Psoas muscle (tissue), 8 donors: ENCODE data around the gene HELLS. TPM values are rescaled to one million over a fixed set of nuclear protein-coding genes. Genes with fewer than 3 reads are reported as not detected.

ENCODE experiments used
- ATAC-seq, 4 donors: fragments of 200-7000 bp; cut with Tn5 transposase; one replicate each; pipeline ENCODE4 v1.9.1; 2020; ENCODE audit warnings: moderate library complexity in 3 of 4, mild to moderate bottlenecking in 2 of 4
- DNase-seq, 2 donors: peaks; one replicate each; pipeline ENCODE4 v3.0.0-alpha.2; 2020
- H3K27ac ChIP-seq: fragments of 200-600 bp; one replicate; pipeline ENCODE4 v1.8.0; 2022
- H3K27me3 ChIP-seq, 3 donors: fragments of 200-600 bp in 1 of 3; one replicate each; pipeline versions ENCODE4 v1.6.1 to v1.8.0; 2013 to 2022; ENCODE audit warnings: low read length in 2 of 3, mild to moderate bottlenecking in 2 of 3, moderate library complexity in 1 of 3; ENCODE audit not compliant: insufficient read depth in 3 of 3
- H3K36me3 ChIP-seq, 2 donors: fragments of 200-600 bp in 1 of 2; one replicate each; pipeline versions ENCODE4 v1.6.1 to v1.8.0; 2013 to 2022; ENCODE audit warnings: low read depth in 1 of 2, mild to moderate bottlenecking in 1 of 2, moderate library complexity in 1 of 2; ENCODE audit not compliant: insufficient read depth in 1 of 2
- H3K4me1 ChIP-seq: fragments of 200-600 bp; one replicate; pipeline ENCODE4 v1.8.0; 2022
- H3K4me3 ChIP-seq: fragments of 200-600 bp; one replicate; pipeline ENCODE4 v1.8.0; 2022; ENCODE audit warnings: mild to moderate bottlenecking
- H3K9me3 ChIP-seq: fragments of 200-600 bp; one replicate; pipeline ENCODE4 v1.8.0; 2022
- WGBS, 3 donors: extraction: QIAGEN DNeasy Blood & Tissue Kit; methylation state at CpG; one replicate each; pipeline versions ENCODE4 v1.1.6 to v1.1.7; 2013; 5-methylcytosine and 5-hydroxymethylcytosine counted together
- intact Hi-C, 2 donors: fragments of 100-400 bp; cut with DNase I; formaldehyde crosslinking; loops; one replicate each; pipeline versions ENCODE4 v1.11.0 to v1.14.2; 2022
- polyA plus RNA-seq, 3 donors: library from polyadenylated mRNA; stranded (reverse); fragments of 200-250 nt; gene quantifications; one replicate each; pipeline ENCODE4 v1.2.3, GENCODE V29; 2013
- total RNA-seq, 4 donors: library from RNA; stranded (reverse); fragmentation: NEBNext Ultra II Directional in 2 of 4; extraction: Animal tissue kit (Norgen Biotek cat#: 25700) in 2 of 4; gene quantifications; one replicate each; pipeline versions ENCODE4 v1.2.1 to v1.2.4, GENCODE V29; 2021 to 2023
- TF ChIP-seq, protein P1 (sequence below): fragments of 200-600 bp; IDR thresholded peaks from one replicate; pipeline ENCODE4 v1.8.0; 2022; ENCODE audit warnings: antibody characterized with exemption
- donor health status: healthy with polysubstance abuse.
- donor health status: DM: no; HTN: no; CAD: no; lungs with moderate emphysema.
- donor health status: Bipolar disorder and iron deficiency.
- donor health status: healthy.
- donor health status: DM: yes; HTN: yes; CAD: no.
- donor health status: DM: no; HTN: no; CAD: no.
- donor health status: DM: no; HTN: no; CAD: no.
- donor health status: DM: yes; HTN: yes; CAD: no.

The HELLS gene
- total and polyA plus RNA-seq, 7 donors = 0.06 to 0.69 (median 0.37) TPM

DNA sequence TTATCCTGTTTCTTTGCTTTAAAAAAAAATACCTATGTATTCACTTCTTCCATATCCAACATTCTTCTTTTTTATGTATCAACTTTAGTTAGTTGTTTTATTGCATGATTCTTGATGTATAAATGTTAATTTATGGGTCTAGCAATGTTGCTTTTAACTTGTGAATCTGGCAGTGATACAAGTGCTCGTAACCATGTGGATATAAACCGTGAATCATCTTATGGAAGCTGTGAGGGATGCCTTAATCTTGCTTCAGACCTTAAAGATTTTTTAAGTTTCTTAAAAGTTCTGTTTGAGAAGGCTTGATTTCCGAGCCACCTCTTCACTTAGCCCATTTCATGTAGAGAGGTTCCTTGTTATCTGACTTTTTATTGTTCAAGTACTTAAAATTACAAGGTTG, 25.9 kb downstream of the HELLS start:
- Histone ChIP-seq H3K4me1 (no peaks in the 10 kb centered on the region), H3K36me3 (no peaks in the 10 kb centered on the region), H3K27me3 (no peaks in the 10 kb centered on the region), H3K27ac (no peak overlapping the region), H3K9me3 (no peaks in the 10 kb centered on the region), H3K4me3 (no peak overlapping the region)
- no peak for DNase-seq
- TF ChIP-seq, protein P1, sequence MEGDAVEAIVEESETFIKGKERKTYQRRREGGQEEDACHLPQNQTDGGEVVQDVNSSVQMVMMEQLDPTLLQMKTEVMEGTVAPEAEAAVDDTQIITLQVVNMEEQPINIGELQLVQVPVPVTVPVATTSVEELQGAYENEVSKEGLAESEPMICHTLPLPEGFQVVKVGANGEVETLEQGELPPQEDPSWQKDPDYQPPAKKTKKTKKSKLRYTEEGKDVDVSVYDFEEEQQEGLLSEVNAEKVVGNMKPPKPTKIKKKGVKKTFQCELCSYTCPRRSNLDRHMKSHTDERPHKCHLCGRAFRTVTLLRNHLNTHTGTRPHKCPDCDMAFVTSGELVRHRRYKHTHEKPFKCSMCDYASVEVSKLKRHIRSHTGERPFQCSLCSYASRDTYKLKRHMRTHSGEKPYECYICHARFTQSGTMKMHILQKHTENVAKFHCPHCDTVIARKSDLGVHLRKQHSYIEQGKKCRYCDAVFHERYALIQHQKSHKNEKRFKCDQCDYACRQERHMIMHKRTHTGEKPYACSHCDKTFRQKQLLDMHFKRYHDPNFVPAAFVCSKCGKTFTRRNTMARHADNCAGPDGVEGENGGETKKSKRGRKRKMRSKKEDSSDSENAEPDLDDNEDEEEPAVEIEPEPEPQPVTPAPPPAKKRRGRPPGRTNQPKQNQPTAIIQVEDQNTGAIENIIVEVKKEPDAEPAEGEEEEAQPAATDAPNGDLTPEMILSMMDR = no peak
- intact Hi-C loops = no loop called here
- WGBS, 3 donors = 92 to 94% (median 93%) methylated on average over 3 of the region's 3 CpGs
- ATAC-seq = no peak

GRCh38 chr10:94578790-94579189, 33.2 kb downstream of the HELLS start:
- no peaks in the 10 kb centered on the region for H3K36me3 ChIP-seq
- no peak overlapping the region for H3K27ac ChIP-seq
- DNase-seq (no peak), ATAC-seq (no peak)
- TF ChIP-seq, protein P1 = no peak
- no peaks in the 10 kb centered on the region for H3K27me3 ChIP-seq
- intact Hi-C loops = no loop called here
- no peaks in the 10 kb centered on the region for H3K9me3 ChIP-seq
- WGBS, 3 donors = 81 to 88% (median 84%) methylated on average over 4 of the region's 4 CpGs
- no peak overlapping the region for H3K4me3 ChIP-seq
- no peaks in the 10 kb centered on the region for H3K4me1 ChIP-seq

GRCh38 chr10:94583124-94583523, 37.5 kb downstream of the HELLS start:
- DNase-seq = no peak
- no peaks in the 10 kb centered on the region for H3K27me3 ChIP-seq
- H3K9me3 ChIP-seq = no peaks in the 10 kb centered on the region
- H3K36me3 ChIP-seq = no peaks in the 10 kb centered on the region
- ATAC-seq = no peak
- no peak overlapping the region for H3K4me3 ChIP-seq
- TF ChIP-seq, protein P1 = no peak
- no peak overlapping the region for H3K27ac ChIP-seq
- intact Hi-C loops = no loop called here
- no peaks in the 10 kb centered on the region for H3K4me1 ChIP-seq

- Histone ChIP-seq H3K4me3 (no peak overlapping the region), H3K9me3 (no peaks in the 10 kb centered on the region), H3K27me3 (no peaks in the 10 kb centered on the region), H3K36me3 (no peaks in the 10 kb centered on the region), H3K27ac (no peak overlapping the region), H3K4me1 (no peaks in the 10 kb centered on the region)
- intact Hi-C loops = no loop called here
- DNase-seq (no peak), ATAC-seq (no peak)
- TF ChIP-seq, protein P1 = no peak
- WGBS, 3 donors = 97 to 100% (median 98%) methylated on average over 1 of the region's 1 CpG
Measured at GRCh38 chr10:94591461-94592205, 46.0 kb downstream of the HELLS start.
